Measurements from ENCODE around the gene CLDN15. TPM values are rescaled to one million over a fixed set of nuclear protein-coding genes. Genes with fewer than 3 reads are reported as not detected.
"Not testable (repeated sequence)": the region's sequence is repeated elsewhere in the genome, so short reads cannot be mapped to it uniquely, and the experiment has no call there.

The CLDN15 gene, protein sequence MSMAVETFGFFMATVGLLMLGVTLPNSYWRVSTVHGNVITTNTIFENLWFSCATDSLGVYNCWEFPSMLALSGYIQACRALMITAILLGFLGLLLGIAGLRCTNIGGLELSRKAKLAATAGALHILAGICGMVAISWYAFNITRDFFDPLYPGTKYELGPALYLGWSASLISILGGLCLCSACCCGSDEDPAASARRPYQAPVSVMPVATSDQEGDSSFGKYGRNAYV
- total RNA-seq = 10 to 100 TPM; 13.6 to 20.2 TPM
- 12.1 TPM for polyA plus RNA-seq (ENCODE audit: insufficient read depth, low read depth, low replicate concordance)
- long read RNA-seq, donor 1, partial matches to known transcripts = 0 of 5 reads
- long read RNA-seq, donor 1, other reads (novel, unspliced or antisense) = 0 of 5 reads
- long read RNA-seq, donor 2, partial matches to known transcripts = 0 of 1 reads
- long read RNA-seq, donor 2, other reads (novel, unspliced or antisense) = 0 of 1 reads

DNA sequence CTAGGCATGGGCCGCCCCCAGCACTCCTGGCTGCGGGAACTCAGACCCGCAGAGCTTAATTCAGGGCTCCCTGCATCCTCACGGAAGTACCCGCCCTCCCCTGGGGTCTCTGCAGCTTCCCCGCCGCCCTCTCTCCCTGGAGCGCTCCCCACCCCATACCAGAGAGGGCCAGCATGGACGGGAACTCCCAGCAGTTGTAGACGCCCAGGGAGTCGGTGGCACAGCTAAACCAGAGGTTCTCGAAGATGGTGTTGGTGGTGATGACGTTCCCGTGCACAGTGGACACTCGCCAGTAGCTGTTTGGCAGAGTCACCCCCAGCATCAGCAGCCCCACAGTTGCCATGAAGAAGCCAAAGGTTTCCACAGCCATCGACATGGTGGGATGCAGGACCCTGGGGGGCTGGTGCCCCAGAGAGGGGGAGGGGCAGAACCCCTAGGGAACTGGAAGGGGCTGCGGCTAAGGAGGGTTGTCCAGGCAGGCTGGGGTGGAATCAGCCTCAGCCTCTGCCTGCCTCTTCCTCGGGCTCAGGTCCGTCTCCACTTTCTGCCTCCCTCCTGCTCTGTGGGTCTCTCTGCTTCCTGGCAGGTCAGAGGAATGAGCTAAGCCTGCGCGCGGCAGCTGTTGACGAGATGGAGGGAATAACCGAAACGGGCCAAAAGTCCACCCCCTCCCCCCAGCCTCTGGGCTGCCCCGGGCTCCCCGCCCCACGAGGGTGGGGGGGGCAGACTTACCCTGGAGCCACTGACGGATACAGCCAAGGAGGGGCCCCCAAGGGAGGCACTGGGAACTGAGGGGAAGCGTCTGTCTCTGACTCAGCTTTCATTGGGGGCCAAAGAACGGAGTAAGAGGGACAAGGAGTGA is at the start of gene CLDN15:
Gene CLDN15 (minus strand): TSS at position 597 of the 862 bp plus-strand sequence. CDS start 221 bp downstream, at position 376.
- no peaks in the 10 kb centered on the region for H3K36me3 ChIP-seq (ENCODE audit: low read depth, missing control alignments)
- 58 to 65% methylated on average over 23 to 31 of the region's 31 CpGs for WGBS, 2 donors
- H3K27ac ChIP-seq = peak within 1 kb of the TSS; percentile 69 to 70
- H3K4me1 ChIP-seq = peaks cover 27% of the 10 kb centered on the region
- H3K4me3 ChIP-seq = no peak within 1 kb of the TSS
- intact Hi-C loops (cut with DNase I; ENCODE audit: low total_unique reads) = no loop called here
- DNase-seq = peak; percentile 74
- TF ChIP-seq POLR2A (IDR thresholded peaks at IDR 0.05) = no peak
- TF ChIP-seq, protein P1, sequence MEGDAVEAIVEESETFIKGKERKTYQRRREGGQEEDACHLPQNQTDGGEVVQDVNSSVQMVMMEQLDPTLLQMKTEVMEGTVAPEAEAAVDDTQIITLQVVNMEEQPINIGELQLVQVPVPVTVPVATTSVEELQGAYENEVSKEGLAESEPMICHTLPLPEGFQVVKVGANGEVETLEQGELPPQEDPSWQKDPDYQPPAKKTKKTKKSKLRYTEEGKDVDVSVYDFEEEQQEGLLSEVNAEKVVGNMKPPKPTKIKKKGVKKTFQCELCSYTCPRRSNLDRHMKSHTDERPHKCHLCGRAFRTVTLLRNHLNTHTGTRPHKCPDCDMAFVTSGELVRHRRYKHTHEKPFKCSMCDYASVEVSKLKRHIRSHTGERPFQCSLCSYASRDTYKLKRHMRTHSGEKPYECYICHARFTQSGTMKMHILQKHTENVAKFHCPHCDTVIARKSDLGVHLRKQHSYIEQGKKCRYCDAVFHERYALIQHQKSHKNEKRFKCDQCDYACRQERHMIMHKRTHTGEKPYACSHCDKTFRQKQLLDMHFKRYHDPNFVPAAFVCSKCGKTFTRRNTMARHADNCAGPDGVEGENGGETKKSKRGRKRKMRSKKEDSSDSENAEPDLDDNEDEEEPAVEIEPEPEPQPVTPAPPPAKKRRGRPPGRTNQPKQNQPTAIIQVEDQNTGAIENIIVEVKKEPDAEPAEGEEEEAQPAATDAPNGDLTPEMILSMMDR (IDR thresholded peaks at IDR 0.05) = no peak
- H3K27me3 ChIP-seq = no peaks in the 10 kb centered on the region
- H3K9me3 ChIP-seq = no peaks in the 10 kb centered on the region

DNA sequence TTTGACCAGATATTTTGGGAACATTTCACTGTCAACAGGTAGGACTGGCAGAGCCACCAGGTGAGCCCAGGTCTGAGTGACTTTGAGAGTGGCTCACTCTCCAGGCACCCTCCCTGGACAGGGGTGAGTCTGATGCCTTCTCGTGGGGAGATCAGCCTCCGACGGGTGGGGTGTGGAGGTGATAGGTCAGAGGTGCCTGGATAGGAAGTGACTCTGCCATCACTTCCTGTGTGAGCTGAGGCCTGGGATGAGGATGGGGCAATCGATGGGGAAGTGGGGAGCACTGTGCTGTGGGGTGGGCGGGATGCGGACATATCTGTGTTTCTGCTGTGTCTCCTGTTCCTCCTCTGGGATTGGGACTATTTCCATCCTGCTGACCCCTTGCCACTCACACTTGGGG is 49.4 kb upstream of the CLDN15 start:
- Histone ChIP-seq H3K9me3 (no peaks in the 10 kb centered on the region), H3K27ac (no peak overlapping the region), H3K4me3 (no peak overlapping the region), H3K36me3 (ENCODE audit: low read depth, missing control alignments) (no peaks in the 10 kb centered on the region), H3K4me1 (no peaks in the 10 kb centered on the region), H3K27me3 (no peaks in the 10 kb centered on the region)
- TF ChIP-seq POLR2A (IDR thresholded peaks at IDR 0.05) = no peak
- TF ChIP-seq, protein P1 (IDR thresholded peaks at IDR 0.05) = no peak
- DNase-seq = no peak
- WGBS, 2 donors = 80 to 86% methylated on average over 4 to 6 of the region's 6 CpGs
- intact Hi-C loops (cut with DNase I; ENCODE audit: low total_unique reads) = loop anchor here (10.0 kb wide), 1 partner anchor 122 kb away; the partner anchor contains the start of gene VGF

DNA sequence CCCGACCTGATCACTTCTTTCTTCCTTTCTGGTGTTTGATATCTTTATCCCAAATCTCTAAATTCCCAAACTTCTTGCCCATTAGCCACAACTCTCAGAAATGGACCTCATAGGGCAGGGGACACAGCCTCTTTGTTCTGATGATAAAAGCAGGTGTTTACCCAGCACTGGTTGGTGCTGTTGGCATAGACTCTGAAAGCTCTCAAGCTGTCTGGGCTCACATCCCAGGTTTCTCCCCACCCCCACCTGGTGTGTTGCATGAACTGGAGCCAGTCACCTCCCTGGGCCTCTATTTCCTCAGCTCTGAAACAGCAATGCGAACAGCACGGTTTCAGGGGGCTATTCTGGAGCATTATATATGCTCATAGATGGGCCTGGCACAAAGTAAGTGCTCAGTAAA is 48.3 kb upstream of the CLDN15 start:
- not testable (repeated sequence) for H3K27ac ChIP-seq; H3K27me3 ChIP-seq; H3K9me3 ChIP-seq; DNase-seq; H3K4me1 ChIP-seq; H3K4me3 ChIP-seq; H3K36me3 ChIP-seq (ENCODE audit: low read depth, missing control alignments)
- intact Hi-C loops (cut with DNase I; ENCODE audit: low total_unique reads) = loop anchor here (10.0 kb wide), 1 partner anchor 121 kb away; the partner anchor contains the start of gene VGF
- WGBS, 2 donors = 80% methylated on average over 3 of the region's 3 CpGs

DNA sequence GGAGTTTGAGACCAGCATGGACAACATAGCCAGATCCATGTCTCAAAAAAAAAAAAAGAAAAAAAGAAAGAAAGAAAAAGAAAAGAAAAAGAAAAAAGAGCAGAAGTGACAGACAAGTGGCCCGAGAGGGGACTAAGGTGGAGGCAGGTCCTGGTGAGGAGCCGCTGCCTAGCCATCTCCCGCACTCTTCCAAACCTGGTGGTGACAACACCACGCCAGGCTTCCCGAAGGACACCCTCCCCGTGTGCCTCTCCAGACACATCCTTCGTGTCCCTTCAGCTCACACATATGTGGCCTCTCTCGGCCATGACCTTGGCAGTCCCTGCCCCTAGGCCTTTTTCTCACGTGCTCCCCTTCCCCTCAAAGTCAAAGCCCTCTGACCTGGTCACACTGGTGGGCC is 47.6 kb upstream of the CLDN15 start:
- no peak overlapping the region for H3K4me3 ChIP-seq
- H3K27ac ChIP-seq = no peak overlapping the region
- intact Hi-C loops (cut with DNase I; ENCODE audit: low total_unique reads) = loop anchor here (10.0 kb wide), 1 partner anchor 120 kb away; the partner anchor contains the start of gene VGF
- H3K9me3 ChIP-seq = no peaks in the 10 kb centered on the region
- DNase-seq = no peak
- H3K36me3 ChIP-seq (ENCODE audit: low read depth, missing control alignments) = no peaks in the 10 kb centered on the region
- 82 to 87% methylated on average over 9 of the region's 9 CpGs for WGBS, 2 donors
- H3K27me3 ChIP-seq = no peaks in the 10 kb centered on the region
- TF ChIP-seq, protein P1 (IDR thresholded peaks at IDR 0.05) = no peak
- no peak for TF ChIP-seq POLR2A (IDR thresholded peaks at IDR 0.05)
- no peaks in the 10 kb centered on the region for H3K4me1 ChIP-seq

DNA sequence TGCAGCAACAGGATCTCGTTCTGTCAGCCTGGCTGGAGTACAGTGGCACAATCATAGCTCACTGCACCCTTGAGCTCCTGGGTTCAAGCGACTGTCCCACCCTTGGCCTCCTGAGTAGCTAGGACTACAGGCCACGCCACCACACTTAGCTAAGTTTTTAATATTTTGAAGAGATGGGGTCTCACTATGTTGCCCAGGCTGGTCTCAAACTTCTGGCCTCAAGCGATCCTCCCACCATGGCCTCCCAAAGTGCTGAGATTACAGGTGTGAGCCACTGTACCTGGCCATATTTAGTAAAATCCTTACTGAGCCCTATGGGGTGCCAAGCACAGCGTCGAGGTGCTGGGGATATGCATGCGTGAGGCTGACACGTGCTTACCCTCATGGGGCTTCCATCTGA is 43.3 kb upstream of the CLDN15 start:
- H3K27me3 ChIP-seq; H3K4me1 ChIP-seq; H3K27ac ChIP-seq; H3K9me3 ChIP-seq; H3K4me3 ChIP-seq; DNase-seq; H3K36me3 ChIP-seq (ENCODE audit: low read depth, missing control alignments): not testable (repeated sequence)
- intact Hi-C loops (cut with DNase I; ENCODE audit: low total_unique reads) = loop anchor here (10.0 kb wide), 1 partner anchor 116 kb away; the partner anchor contains the start of gene VGF
- 87 to 92% methylated on average over 8 of the region's 8 CpGs for WGBS, 2 donors

Measured in testis (tissue), 5 donors.